Measurements from ENCODE around the gene TGFBR2.

DNA sequence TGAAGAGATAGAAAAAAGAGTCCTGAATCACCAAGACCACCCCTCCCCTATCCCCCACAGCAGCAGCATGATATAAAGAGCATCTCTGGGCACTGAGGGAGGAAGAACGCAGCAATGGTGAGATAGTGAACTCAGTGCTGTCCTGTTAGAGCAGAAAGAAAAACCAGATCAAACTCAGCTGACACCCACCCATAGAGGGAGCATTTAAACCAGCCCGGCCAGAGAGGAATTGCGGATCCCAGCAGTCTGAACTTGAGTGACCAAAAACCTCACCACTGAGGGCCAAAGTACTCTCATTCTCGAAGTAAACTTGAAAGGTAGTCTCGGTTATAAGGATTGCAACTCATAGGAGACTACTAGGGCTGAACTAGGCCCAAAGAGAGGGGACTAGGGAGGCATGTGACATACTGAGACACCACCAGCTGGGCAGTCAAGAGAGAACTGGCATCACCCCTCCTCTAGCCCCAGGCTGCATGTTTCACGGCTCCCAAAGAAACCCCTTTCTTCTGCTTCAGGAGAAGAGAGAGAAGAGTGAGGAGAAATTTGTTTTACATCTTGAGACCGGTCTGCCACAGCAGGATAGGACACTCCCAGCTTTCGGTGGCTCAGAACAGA lies 39.2 kb upstream of the TGFBR2 start:
- TF ChIP-seq, protein P1, sequence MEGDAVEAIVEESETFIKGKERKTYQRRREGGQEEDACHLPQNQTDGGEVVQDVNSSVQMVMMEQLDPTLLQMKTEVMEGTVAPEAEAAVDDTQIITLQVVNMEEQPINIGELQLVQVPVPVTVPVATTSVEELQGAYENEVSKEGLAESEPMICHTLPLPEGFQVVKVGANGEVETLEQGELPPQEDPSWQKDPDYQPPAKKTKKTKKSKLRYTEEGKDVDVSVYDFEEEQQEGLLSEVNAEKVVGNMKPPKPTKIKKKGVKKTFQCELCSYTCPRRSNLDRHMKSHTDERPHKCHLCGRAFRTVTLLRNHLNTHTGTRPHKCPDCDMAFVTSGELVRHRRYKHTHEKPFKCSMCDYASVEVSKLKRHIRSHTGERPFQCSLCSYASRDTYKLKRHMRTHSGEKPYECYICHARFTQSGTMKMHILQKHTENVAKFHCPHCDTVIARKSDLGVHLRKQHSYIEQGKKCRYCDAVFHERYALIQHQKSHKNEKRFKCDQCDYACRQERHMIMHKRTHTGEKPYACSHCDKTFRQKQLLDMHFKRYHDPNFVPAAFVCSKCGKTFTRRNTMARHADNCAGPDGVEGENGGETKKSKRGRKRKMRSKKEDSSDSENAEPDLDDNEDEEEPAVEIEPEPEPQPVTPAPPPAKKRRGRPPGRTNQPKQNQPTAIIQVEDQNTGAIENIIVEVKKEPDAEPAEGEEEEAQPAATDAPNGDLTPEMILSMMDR (IDR thresholded peaks at IDR 0.05; ENCODE audit: low read depth, low read length, missing input control): peak; percentile 32
- no peak for TF ChIP-seq JUND (IDR thresholded peaks at IDR 0.05)
- no peak for TF ChIP-seq FOXA1 (IDR thresholded peaks at IDR 0.05)
- TF ChIP-seq EGR1 (IDR thresholded peaks at IDR 0.05; ENCODE audit: low read depth in 2 of 2): no peak
